ENCODE data around the gene CKMT1B.
"Not testable (repeated sequence)": the region's sequence is repeated elsewhere in the genome, so short reads cannot be mapped to it uniquely, and the experiment has no call there.

CKMT1B gene

GRCh38 chr15:43574607-43575006, 19.2 kb upstream of the CKMT1B start:
- H3K4me3 ChIP-seq (ENCODE audit: low read length); H3K36me3 ChIP-seq (replicated peaks; ENCODE audit: insufficient read depth, low read length); H2AFZ ChIP-seq (ENCODE audit: low read length); H3K9me2 ChIP-seq (replicated peaks; ENCODE audit: insufficient read depth, low read length); H4K20me1 ChIP-seq (ENCODE audit: insufficient read depth, low read length); H3K9ac ChIP-seq (ENCODE audit: low read length); H3F3A ChIP-seq (ENCODE audit: insufficient read depth, low read length); H3K4me1 ChIP-seq (ENCODE audit: low read length); H3K4me2 ChIP-seq (ENCODE audit: low read depth, low read length); H3K27ac ChIP-seq (ENCODE audit: low read length); H3K79me2 ChIP-seq (ENCODE audit: low read length); DNase-seq; H3K9me3 ChIP-seq (replicated peaks; ENCODE audit: insufficient read depth, low read length); H3K27me3 ChIP-seq (replicated peaks; ENCODE audit: insufficient read depth, low read length): not testable (repeated sequence)

GRCh38 chr15:43589778-43590466, 3.9 kb upstream of the CKMT1B start, which contains the start of gene PPIP5K1:
Gene PPIP5K1 (minus strand): TSS chr15:43590208. CDS start chr15:43584504, 5,704 bp downstream.
- H3K9me3 ChIP-seq (replicated peaks; ENCODE audit: insufficient read depth, low read length); H4K20me1 ChIP-seq (ENCODE audit: insufficient read depth, low read length); H3K79me2 ChIP-seq (ENCODE audit: low read length); H3K4me2 ChIP-seq (ENCODE audit: low read depth, low read length); H3F3A ChIP-seq (ENCODE audit: insufficient read depth, low read length); H3K27ac ChIP-seq (ENCODE audit: low read length); H3K4me3 ChIP-seq (ENCODE audit: low read length); H3K9me2 ChIP-seq (replicated peaks; ENCODE audit: insufficient read depth, low read length); DNase-seq; H3K36me3 ChIP-seq (replicated peaks; ENCODE audit: insufficient read depth, low read length); H3K9ac ChIP-seq (ENCODE audit: low read length); H2AFZ ChIP-seq (ENCODE audit: low read length); H3K4me1 ChIP-seq (ENCODE audit: low read length); H3K27me3 ChIP-seq (replicated peaks; ENCODE audit: insufficient read depth, low read length): not testable (repeated sequence)

GRCh38 chr15:43592841-43593240, 986 bp upstream of the CKMT1B start:
- H3K9me3 ChIP-seq (replicated peaks; ENCODE audit: insufficient read depth, low read length); H3K27me3 ChIP-seq (replicated peaks; ENCODE audit: insufficient read depth, low read length); H3F3A ChIP-seq (ENCODE audit: insufficient read depth, low read length); H3K27ac ChIP-seq (ENCODE audit: low read length); H3K9me2 ChIP-seq (replicated peaks; ENCODE audit: insufficient read depth, low read length); H3K4me2 ChIP-seq (ENCODE audit: low read depth, low read length); H3K79me2 ChIP-seq (ENCODE audit: low read length); H2AFZ ChIP-seq (ENCODE audit: low read length); H4K20me1 ChIP-seq (ENCODE audit: insufficient read depth, low read length); H3K9ac ChIP-seq (ENCODE audit: low read length); H3K4me3 ChIP-seq (ENCODE audit: low read length); H3K36me3 ChIP-seq (replicated peaks; ENCODE audit: insufficient read depth, low read length); DNase-seq; H3K4me1 ChIP-seq (ENCODE audit: low read length): not testable (repeated sequence)

- H3K4me1 ChIP-seq (ENCODE audit: low read length); DNase-seq; H3K27ac ChIP-seq (ENCODE audit: low read length): not testable (repeated sequence)
These were observed 5.3 kb downstream of the CKMT1B start for GRCh38 chr15:43599131-43599530.

GRCh38 chr15:43600200-43600599, 6.4 kb downstream of the CKMT1B start:
- not testable (repeated sequence) for H3K4me3 ChIP-seq (ENCODE audit: low read length); H3K27ac ChIP-seq (ENCODE audit: low read length); H3K9me3 ChIP-seq (replicated peaks; ENCODE audit: insufficient read depth, low read length); H2AFZ ChIP-seq (ENCODE audit: low read length); H3F3A ChIP-seq (ENCODE audit: insufficient read depth, low read length); H4K20me1 ChIP-seq (ENCODE audit: insufficient read depth, low read length); DNase-seq; H3K27me3 ChIP-seq (replicated peaks; ENCODE audit: insufficient read depth, low read length); H3K79me2 ChIP-seq (ENCODE audit: low read length); H3K9ac ChIP-seq (ENCODE audit: low read length); H3K4me2 ChIP-seq (ENCODE audit: low read depth, low read length); H3K4me1 ChIP-seq (ENCODE audit: low read length); H3K9me2 ChIP-seq (replicated peaks; ENCODE audit: insufficient read depth, low read length); H3K36me3 ChIP-seq (replicated peaks; ENCODE audit: insufficient read depth, low read length)

More at GRCh38 chr15:43599131-43599530, 5.3 kb downstream of the CKMT1B start:
- H3K36me3 ChIP-seq (replicated peaks; ENCODE audit: insufficient read depth, low read length); H4K20me1 ChIP-seq (ENCODE audit: insufficient read depth, low read length); H3K4me2 ChIP-seq (ENCODE audit: low read depth, low read length); H3K79me2 ChIP-seq (ENCODE audit: low read length); H3K27me3 ChIP-seq (replicated peaks; ENCODE audit: insufficient read depth, low read length); H3K9me2 ChIP-seq (replicated peaks; ENCODE audit: insufficient read depth, low read length); H3F3A ChIP-seq (ENCODE audit: insufficient read depth, low read length); H3K9ac ChIP-seq (ENCODE audit: low read length); H3K4me3 ChIP-seq (ENCODE audit: low read length); H3K9me3 ChIP-seq (replicated peaks; ENCODE audit: insufficient read depth, low read length); H2AFZ ChIP-seq (ENCODE audit: low read length): not testable (repeated sequence)

GRCh38 chr15:43602233-43602632, 8.4 kb downstream of the CKMT1B start:
- not testable (repeated sequence) for H2AFZ ChIP-seq (ENCODE audit: low read length); DNase-seq; H3K79me2 ChIP-seq (ENCODE audit: low read length); H3K27me3 ChIP-seq (replicated peaks; ENCODE audit: insufficient read depth, low read length); H3K4me2 ChIP-seq (ENCODE audit: low read depth, low read length); H3K36me3 ChIP-seq (replicated peaks; ENCODE audit: insufficient read depth, low read length); H4K20me1 ChIP-seq (ENCODE audit: insufficient read depth, low read length); H3K9me3 ChIP-seq (replicated peaks; ENCODE audit: insufficient read depth, low read length); H3K9me2 ChIP-seq (replicated peaks; ENCODE audit: insufficient read depth, low read length); H3K9ac ChIP-seq (ENCODE audit: low read length); H3F3A ChIP-seq (ENCODE audit: insufficient read depth, low read length); H3K27ac ChIP-seq (ENCODE audit: low read length); H3K4me1 ChIP-seq (ENCODE audit: low read length); H3K4me3 ChIP-seq (ENCODE audit: low read length)

- H3F3A ChIP-seq (ENCODE audit: insufficient read depth, low read length); H3K4me1 ChIP-seq (ENCODE audit: low read length); H3K79me2 ChIP-seq (ENCODE audit: low read length); H3K4me3 ChIP-seq (ENCODE audit: low read length); H3K27me3 ChIP-seq (replicated peaks; ENCODE audit: insufficient read depth, low read length); H3K9me2 ChIP-seq (replicated peaks; ENCODE audit: insufficient read depth, low read length); H4K20me1 ChIP-seq (ENCODE audit: insufficient read depth, low read length); H2AFZ ChIP-seq (ENCODE audit: low read length); DNase-seq; H3K36me3 ChIP-seq (replicated peaks; ENCODE audit: insufficient read depth, low read length); H3K4me2 ChIP-seq (ENCODE audit: low read depth, low read length); H3K27ac ChIP-seq (ENCODE audit: low read length); H3K9ac ChIP-seq (ENCODE audit: low read length); H3K9me3 ChIP-seq (replicated peaks; ENCODE audit: insufficient read depth, low read length): not testable (repeated sequence)
These were observed 23.9 kb downstream of the CKMT1B start for GRCh38 chr15:43617750-43618149.

GRCh38 chr15:43618700-43619099, 24.9 kb downstream of the CKMT1B start, which contains the start of gene STRC:
Gene STRC (minus strand): TSS chr15:43618800. CDS start chr15:43618722, 78 bp downstream.
- H3K27ac ChIP-seq (ENCODE audit: low read length); H3F3A ChIP-seq (ENCODE audit: insufficient read depth, low read length); H3K4me3 ChIP-seq (ENCODE audit: low read length); H3K9me2 ChIP-seq (replicated peaks; ENCODE audit: insufficient read depth, low read length); DNase-seq; H3K4me1 ChIP-seq (ENCODE audit: low read length); H4K20me1 ChIP-seq (ENCODE audit: insufficient read depth, low read length); H3K36me3 ChIP-seq (replicated peaks; ENCODE audit: insufficient read depth, low read length); H3K9ac ChIP-seq (ENCODE audit: low read length); H3K4me2 ChIP-seq (ENCODE audit: low read depth, low read length); H3K9me3 ChIP-seq (replicated peaks; ENCODE audit: insufficient read depth, low read length); H3K79me2 ChIP-seq (ENCODE audit: low read length); H2AFZ ChIP-seq (ENCODE audit: low read length); H3K27me3 ChIP-seq (replicated peaks; ENCODE audit: insufficient read depth, low read length): not testable (repeated sequence)

All from MM.1S (cell line).